Non-pigmented ciliary epithelial cell (primary cell): ENCODE data around the gene CCND3.

ENCODE experiments used
- DNase-seq: peaks from one replicate; pipeline ENCODE4 v3.0.0-alpha.2; 2010; ENCODE audit warnings: low read depth

Gene CCND3

DNA sequence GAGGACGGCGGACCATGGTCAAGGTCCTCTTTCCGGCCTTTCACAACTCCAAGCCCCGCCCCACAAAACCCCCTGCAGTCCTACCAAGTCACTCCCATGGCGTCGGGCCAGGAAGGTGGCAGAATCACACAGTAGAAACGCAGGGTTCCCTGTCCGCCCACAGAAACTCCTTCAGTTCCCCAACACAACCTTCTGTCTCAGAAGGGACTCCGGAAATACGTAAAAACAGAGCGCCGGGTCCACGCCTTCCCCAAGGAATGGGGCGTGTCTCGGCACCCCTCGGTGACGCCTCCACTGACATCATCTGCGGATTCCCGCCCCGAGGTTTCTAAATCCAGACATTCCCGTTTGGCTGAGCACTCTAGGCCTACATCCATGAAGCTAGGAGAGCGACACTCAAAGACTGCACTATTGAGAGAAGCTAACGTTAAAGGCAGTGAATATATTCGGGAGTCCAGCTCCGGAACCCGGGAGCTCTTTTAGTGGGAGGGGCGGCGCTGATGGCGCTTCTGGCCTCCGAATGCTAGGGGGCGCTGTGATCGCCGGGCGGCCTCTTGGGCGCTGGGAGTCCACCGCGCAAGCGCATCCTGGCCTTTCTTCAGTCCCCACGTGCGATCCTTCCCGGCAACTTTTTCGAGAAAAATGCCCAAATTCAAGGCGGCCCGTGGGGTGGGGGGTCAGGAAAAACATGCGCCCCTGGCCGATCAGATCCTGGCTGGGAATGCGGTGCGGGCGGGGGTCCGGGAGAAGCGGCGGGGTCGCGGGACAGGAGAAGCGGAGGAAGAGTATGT, 20.5 kb downstream of the CCND3 start, which contains the start of the genes BYSL and MED20:
Gene BYSL (plus strand): TSS at position 579 of the 791 bp plus-strand sequence. CDS start 64 bp downstream, at position 643.
Gene MED20 (minus strand): TSS at position 219 of the 791 bp plus-strand sequence. CDS start 121 bp downstream, at position 98.
- peak; percentile 85 for DNase-seq

DNA sequence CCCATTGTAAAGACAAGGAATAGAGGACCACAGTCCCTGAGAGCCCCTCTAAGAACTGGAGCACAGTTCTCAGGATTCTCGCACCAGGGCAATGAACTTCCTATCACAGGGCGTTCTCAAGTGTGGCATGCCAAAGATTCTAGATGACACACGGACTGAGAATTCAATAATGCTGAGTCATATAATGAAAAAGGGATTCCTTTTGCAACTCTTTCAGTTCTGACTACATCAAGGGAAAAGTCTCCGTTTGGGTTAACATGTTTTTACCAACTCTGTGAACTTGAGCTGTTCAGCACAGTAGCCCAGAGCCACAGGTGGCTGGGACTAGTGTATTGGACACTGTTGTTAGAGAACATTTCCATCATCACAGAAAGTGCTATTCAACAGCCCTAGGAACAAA, 24.1 kb downstream of the CCND3 start:
- peak; percentile 89 for DNase-seq

DNA sequence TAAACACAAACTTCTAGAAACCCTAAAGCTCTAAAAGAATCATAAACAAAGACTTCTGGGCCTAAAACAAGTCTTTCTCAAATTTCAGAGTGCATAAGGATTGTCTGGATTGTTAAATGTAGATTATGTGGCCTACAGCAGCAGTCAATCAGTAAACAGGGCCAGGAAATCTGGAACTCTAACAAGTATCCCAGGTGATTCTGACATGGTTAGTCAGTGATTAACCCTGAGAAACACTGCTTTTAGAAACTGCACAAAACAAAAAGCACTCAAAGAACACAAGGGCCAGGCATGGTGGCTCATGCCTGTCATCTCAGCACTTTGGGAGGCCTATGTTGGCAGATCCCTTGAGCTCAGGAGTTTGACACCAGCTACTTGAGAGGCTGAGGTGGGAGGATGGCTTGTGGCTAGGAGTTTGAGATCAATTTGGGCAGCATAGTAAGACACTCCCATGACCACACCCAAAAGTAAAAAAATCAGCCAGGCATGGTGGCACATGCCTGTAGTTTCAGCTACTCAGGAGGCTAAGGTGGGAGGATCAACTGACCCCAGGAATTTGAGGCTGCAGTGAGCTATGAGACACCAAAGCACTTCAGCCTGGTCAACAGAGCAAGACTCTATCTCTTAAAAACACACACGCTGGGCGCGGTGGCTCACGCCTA, 26.6 kb downstream of the CCND3 start:
- no peak for DNase-seq

DNA sequence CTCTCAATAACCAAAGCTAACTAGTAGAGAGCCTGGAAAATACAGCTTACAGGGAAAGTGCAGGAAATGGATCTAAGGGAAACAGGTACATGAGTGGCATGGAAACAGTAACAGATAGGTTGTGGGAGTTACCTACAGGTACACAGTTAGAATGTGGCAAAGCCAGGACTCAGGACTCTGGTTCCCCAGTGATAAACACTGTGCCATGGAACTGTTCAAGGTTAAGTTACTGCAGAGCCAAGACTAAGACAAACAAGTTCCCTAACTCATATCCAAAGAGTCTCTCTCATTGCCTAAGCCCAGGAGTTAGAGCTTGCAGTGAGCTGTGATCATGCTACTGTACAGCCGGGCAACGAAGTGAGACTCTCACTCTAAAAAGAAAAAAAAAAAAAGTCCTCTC, 27.3 kb downstream of the CCND3 start:
- no peak for DNase-seq

DNA sequence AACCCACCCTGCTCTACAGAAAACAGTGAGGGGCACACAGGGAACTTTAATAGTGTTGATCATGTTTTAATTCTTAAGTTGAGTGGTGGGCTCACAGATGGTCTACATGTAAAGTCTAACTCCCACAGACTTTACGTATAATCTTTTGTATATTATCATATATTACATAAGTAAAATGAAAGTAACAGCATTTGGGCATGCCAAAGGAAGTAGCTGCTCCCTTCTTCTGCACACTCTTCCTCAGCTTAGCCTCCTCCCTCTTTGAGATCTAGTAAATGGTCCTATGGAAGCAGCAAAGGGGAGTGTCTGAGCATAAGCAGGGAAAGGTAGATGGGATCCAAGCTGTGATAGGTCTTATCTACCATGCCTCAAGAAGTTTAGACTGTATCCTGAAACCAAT, 31.9 kb downstream of the CCND3 start:
- DNase-seq = no peak

DNA sequence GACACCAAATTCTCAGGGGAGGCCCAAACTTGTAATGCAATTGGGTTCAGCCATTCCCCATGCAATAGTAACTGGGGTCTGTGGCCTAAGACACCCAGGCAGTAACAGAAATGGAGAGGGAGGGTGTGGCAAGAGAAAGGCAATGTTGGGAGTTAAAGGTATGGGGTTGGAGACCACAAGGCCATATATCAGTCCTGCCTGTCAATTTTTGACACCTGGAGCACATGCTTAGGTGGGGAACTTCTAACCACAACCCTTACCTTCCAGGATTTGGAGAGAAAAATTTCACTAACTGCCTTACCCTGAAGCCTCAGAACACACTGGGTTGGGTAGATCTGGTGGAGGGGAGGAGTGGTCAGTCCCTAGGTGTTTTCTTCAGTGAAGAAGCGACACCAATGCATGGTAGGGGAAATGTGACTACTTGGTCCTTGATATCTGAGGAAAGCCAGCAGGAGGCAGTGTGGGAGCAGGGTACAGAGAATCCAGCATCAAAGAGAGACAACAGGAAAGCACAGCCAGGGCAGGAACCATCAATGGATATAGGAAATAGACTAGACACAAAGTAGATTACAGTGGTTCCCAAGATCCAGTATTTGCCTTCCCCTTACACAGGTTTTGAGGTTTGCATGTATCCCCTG, 39.6 kb downstream of the CCND3 start:
- no peak for DNase-seq

DNA sequence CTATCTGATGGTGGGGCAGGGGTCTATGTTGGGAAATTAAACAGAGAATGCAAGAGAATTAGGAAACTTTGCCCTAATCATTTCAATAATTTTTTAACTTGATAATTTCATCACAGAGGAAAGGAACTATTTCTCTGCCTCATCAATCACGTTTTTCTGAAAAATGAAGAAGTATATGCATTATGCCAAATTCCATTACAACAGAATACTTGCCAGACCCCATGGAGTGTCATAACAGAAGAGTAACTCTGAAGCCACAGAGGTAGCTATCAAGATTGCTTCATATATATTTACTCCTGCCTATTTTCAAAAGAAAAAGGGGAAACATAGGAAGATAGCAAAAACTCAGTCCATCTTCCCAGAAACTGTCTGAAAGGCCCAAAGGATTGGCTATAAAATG, 40.7 kb downstream of the CCND3 start:
- no peak for DNase-seq

DNA sequence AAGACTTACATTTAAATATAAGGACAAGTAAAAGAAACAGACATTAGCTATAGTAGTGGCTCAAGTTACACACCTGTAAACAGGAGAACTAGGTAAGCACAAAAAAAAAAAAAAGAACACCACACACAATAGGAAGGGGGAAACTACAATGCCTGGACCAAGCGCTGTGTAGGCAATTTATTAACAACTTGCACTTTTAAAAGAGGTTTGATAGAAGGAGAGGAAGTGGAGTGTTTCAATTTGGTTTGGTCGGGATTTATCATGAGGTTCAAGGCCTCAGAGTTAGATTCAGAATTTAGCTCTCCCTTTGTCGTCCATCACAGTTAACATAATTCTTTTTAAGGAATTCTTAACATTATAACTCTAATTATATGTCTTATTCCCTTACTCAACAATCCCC, 45.3 kb downstream of the CCND3 start:
- no peak for DNase-seq

DNA sequence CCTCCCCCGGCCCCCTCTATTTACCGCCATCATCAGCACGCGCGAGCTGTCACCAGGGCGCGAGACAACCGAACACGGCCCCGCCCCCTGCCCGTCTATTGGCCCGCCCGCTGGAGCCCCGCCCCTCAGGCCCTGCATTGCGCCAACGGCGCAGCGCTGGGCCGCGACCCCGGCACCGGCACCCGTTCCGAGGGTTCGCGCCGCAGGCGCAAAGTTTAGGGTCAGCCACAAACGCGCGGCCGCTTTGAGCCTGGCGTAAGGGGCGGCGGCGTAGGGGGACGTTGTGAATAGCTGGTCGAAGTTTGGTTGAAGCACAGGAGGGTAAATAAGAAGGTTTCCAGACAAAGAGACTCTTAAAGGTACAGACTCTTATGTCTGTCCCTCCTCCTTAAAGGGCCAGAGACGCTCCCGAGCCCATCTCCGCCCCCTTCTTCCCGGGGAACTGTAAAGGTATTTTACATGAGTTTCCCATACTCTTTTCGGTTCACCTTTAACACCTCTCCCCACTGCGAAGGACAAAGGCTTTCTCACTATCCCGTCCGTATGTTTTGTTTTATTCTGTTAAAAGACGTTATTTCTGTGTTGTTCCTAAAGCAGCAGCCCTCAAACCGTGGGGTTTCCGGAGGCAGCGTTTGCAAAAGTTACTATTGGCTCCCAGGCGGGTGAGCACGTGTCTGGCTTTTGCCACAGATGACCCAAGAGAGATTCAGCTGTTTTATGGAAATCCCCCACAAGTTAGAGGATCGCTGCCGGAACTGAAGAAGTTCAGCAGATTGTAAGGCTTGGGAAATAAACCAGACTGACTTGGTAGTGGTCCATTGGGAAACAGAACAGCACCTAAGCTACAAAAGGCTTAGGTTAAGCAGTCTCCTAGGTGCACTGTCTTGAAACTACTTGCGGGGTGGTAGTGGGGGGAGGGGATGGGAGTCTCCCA, 46.0 kb downstream of the CCND3 start, which contains the start of gene USP49:
Gene USP49 (minus strand): TSS at position 76 of the 934 bp plus-strand sequence. CDS start 88,392 bp downstream, outside the sequence.
- peak; percentile 40 for DNase-seq

DNA sequence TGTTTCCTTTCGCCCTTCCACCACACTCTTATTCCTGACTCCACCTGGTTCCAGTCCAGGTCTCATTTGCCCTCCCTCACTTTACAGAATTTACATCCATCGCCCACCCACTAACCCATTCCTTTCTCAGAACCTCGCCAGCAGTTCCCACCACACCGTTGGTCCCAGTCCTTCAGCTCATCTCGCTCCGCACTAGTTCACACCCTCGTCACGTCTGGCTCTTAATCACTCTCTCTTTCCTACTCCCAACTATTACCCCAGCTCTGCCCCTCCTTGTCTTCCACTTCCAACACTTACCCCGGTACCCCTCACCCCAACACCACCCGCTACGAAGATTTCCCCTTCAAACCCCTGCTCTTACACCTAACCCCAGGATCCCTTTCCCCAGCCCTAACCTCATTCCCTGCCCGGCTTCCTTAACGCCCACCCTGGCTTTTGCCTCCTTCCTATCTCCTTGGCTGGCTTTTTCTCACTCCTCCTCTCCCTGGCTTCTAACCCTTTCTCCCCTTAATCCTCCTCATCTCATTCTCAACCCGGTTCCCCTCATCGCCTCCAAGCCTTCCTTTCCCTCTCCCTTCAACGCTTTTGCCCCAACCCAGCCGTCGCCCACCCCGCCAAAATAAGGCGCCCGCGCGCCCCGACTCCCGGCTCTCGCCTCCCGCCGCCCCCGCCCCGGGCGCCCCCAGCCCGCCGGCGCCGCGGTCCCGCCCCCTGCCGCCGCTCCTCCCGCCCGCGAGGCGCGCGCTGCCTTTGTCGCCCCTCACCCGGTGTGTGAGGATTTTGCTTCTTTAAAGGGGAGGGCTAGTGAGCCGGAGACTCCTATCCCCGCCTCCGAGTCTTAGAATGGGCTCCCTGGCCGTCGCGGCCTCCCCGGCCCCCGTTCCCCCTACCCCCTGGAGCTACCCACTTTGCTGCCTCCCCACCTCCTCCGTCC, 47.0 kb downstream of the CCND3 start:
- no peak for DNase-seq

DNA sequence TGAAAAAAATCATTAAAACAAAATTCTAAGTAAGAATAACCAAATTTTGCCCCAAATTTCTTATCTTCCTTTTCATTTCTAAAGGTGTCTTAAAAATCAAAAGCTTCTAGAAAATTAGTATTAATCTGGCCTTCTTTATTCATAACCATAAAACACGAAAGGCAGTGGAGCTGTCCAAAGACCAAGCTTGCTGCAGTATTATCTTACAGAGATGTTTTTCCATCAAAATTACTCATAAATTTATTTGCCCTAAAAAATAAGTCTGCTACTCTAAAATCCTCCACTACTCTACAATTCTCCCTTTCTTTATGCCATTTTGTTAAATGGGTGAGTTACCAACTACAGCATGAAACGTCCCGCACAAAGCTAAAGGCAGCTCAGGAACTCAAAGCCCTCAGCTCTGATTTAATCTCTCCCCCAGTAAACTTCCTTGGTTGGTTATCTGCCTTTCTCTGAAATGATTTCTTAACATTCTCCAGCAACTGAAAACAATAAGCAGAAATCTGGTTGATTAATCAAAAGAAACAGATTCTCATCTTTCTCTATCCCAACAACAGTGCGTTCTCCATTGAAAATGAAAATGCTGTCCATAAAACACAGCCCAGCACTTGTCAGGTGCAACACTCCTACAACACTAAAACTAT, 48.6 kb downstream of the CCND3 start:
- no peak for DNase-seq

DNA sequence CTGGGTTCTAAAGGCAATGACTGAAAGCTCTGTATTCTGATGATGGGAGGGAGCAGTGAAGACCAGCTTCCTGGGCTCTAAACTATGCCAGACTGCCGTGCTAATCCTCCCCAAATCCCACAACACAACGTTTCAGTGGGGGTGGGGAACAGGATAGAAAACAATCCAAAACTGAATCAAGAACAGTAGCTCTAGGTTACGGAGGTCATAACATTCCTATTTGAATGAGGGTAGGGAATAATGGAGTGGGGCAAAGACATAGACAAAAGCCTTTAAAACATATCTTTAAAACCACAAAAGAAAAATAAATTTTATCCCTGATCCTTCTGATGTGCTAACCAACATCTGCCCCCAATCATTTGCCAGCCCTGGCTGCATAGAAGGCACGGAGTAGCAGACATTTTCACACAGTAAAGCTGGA, 54.3 kb downstream of the CCND3 start:
- no peak for DNase-seq

DNA sequence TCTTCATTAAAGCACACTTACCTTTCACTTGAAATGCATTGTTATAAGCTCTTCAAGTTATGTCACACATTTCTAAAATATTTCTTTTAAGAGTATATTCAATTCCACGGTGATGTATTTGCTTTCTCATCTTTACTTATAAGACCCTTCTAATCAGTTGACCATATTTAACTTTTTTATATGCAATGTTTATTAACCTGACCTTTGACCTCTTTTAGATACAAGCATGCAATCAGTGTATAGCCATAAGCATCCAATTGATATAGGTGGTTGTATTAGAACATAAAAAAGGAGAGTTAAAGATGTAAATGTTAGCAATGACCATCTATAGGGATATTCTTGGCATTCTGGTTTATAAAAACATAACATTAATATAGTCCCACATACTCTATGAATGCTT, 55.7 kb downstream of the CCND3 start:
- DNase-seq = no peak

DNA sequence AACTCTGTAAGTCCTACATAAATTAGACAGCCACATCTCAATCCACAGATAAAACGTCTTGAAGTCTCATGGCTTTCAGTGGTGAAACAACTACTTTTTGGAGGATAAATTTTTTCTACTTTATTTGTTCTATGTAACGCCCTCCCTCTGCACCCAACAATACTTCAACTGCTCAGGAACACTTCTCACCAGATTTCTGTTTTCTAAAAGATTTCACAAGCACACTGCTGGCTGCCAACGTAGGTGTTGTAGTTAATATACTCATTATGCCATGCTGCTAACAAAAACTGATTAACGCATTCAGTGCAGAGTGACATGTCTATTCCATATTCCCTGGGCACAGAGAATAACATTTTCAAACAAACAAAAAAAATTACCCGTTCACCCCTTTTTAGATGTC, 56.7 kb downstream of the CCND3 start:
- no peak for DNase-seq
